NT2/D1 (cell line): Measurements from ENCODE around the gene WWP2.
"Not testable (repeated sequence)": the region's sequence is repeated elsewhere in the genome, so short reads cannot be mapped to it uniquely, and the experiment has no call there.

Source experiments
- DNase-seq: peaks from one replicate; pipeline ENCODE4 v3.0.0-alpha.2; 2011; ENCODE audit warnings: low read depth, low spot score
- H3K27me3 ChIP-seq: 2 replicates; pipeline ENCODE4 v1.6.0; 2011; ENCODE audit warnings: mild to moderate bottlenecking; ENCODE audit not compliant: insufficient read length, insufficient read depth
- H3K36me3 ChIP-seq: 2 replicates; pipeline ENCODE4 v1.6.1; 2011; ENCODE audit warnings: mild to moderate bottlenecking, low read length, mixed read lengths; ENCODE audit not compliant: insufficient read depth, insufficient read length
- H3K4me1 ChIP-seq: 2 replicates; pipeline ENCODE4 v1.5.1; 2011; ENCODE audit not compliant: insufficient read depth, insufficient read length
- H3K4me3 ChIP-seq: 2 replicates; pipeline ENCODE4 v1.5.1; 2011; ENCODE audit warnings: low read depth; ENCODE audit not compliant: insufficient read length
- H3K9ac ChIP-seq: 2 replicates; pipeline ENCODE4 v1.6.0; 2011; ENCODE audit warnings: low read depth; ENCODE audit not compliant: insufficient read length
- H3K9me3 ChIP-seq: 2 replicates; pipeline ENCODE4 v1.5.1; 2011; ENCODE audit warnings: mild to moderate bottlenecking, low read length; ENCODE audit not compliant: insufficient read depth
- SUZ12 ChIP-seq: IDR thresholded peaks from 2 replicates; pipeline ENCODE4 v1.6.1; 2011; ENCODE audit not compliant: insufficient read length, insufficient read depth; ENCODE audit errors: extremely low read depth
- YY1 ChIP-seq: IDR thresholded peaks from 2 replicates; pipeline ENCODE4 v1.6.1; 2011; ENCODE audit not compliant: insufficient read length, insufficient read depth
- ZNF274 ChIP-seq: IDR thresholded peaks from 2 replicates; pipeline ENCODE4 v1.6.1; 2011; ENCODE audit warnings: mild to moderate bottlenecking, low read depth, low read length

Gene WWP2

GRCh38 chr16:69748694-69749345 lies 13.3 kb upstream of the WWP2 start:
- DNase-seq, result no peak
- Histone ChIP-seq H3K4me1 (no peaks in the 10 kb centered on the region), H3K36me3 (peaks cover 93% of the 10 kb centered on the region), H3K9me3 (no peaks in the 10 kb centered on the region), H3K9ac (no peak overlapping the region), H3K4me3 (no peak overlapping the region), H3K27me3 (no peaks in the 10 kb centered on the region)
- TF ChIP-seq YY1 (no peak), SUZ12 (no peak), ZNF274 (no peak)

GRCh38 chr16:69754143-69754468 lies 8.0 kb upstream of the WWP2 start:
- peaks cover 47% of the 10 kb centered on the region for H3K36me3 ChIP-seq
- no peaks in the 10 kb centered on the region for H3K9me3 ChIP-seq
- H3K27me3 ChIP-seq, result no peaks in the 10 kb centered on the region
- DNase-seq, result no peak
- peak overlapping the region; percentile 98 for H3K4me3 ChIP-seq
- H3K4me1 ChIP-seq, result no peaks in the 10 kb centered on the region
- TF ChIP-seq SUZ12 (no peak), YY1 (no peak), ZNF274 (no peak)
- H3K9ac ChIP-seq, result peak overlapping the region; percentile 100

GRCh38 chr16:69754469-69755310 lies 7.4 kb upstream of the WWP2 start, which contains the start of gene NOB1:
NOB1 (minus strand) TSS chr16:69754926; CDS start chr16:69754910, 16 bp downstream.
- no peaks in the 10 kb centered on the region for H3K27me3 ChIP-seq

GRCh38 chr16:69756705-69757104 lies 5.4 kb upstream of the WWP2 start:
- Histone ChIP-seq H3K9me3 (no peaks in the 10 kb centered on the region), H3K27me3 (no peaks in the 10 kb centered on the region), H3K4me1 (no peaks in the 10 kb centered on the region), H3K9ac (no peak overlapping the region), H3K4me3 (no peak overlapping the region), H3K36me3 (peaks cover 21% of the 10 kb centered on the region)
- TF ChIP-seq ZNF274 (no peak), YY1 (no peak), SUZ12 (no peak)
- DNase-seq, result no peak

More at GRCh38 chr16:69754469-69755310, 7.4 kb upstream of the WWP2 start, which contains the start of gene NOB1:
- peak within 1 kb of the TSS; percentile 100 for H3K9ac ChIP-seq
- peak; percentile 85 for TF ChIP-seq YY1
- no peak for TF ChIP-seq ZNF274
- H3K36me3 ChIP-seq, result peaks cover 41% of the 10 kb centered on the region
- H3K4me1 ChIP-seq, result no peaks in the 10 kb centered on the region
- H3K9me3 ChIP-seq, result no peaks in the 10 kb centered on the region
- peak within 1 kb of the TSS; percentile 98 for H3K4me3 ChIP-seq
- peak; percentile 98 for DNase-seq

GRCh38 chr16:69757375-69757774 lies 4.8 kb upstream of the WWP2 start:
- not testable (repeated sequence) for DNase-seq, H3K4me3 ChIP-seq, H3K4me1 ChIP-seq, H3K27me3 ChIP-seq, H3K9me3 ChIP-seq, H3K9ac ChIP-seq
- H3K36me3 ChIP-seq, result peaks cover 15% of the 10 kb centered on the region

GRCh38 chr16:69762814-69763598 lies 874 bp downstream of the WWP2 start:
- no peak for DNase-seq
- peak overlapping the region; percentile 94 for H3K9ac ChIP-seq
- H3K4me1 ChIP-seq, result no peaks in the 10 kb centered on the region
- peaks cover 5% of the 10 kb centered on the region for H3K36me3 ChIP-seq
- peak overlapping the region; percentile 96 for H3K4me3 ChIP-seq
- H3K9me3 ChIP-seq, result no peaks in the 10 kb centered on the region
- H3K27me3 ChIP-seq, result no peaks in the 10 kb centered on the region
- no peak for TF ChIP-seq SUZ12
- no peak for TF ChIP-seq YY1
- TF ChIP-seq ZNF274, result no peak

- Histone ChIP-seq H3K4me3 (no peak overlapping the region), H3K27me3 (no peaks in the 10 kb centered on the region), H3K4me1 (no peaks in the 10 kb centered on the region), H3K9me3 (no peaks in the 10 kb centered on the region), H3K9ac (no peak overlapping the region), H3K36me3 (peaks cover 5% of the 10 kb centered on the region)
- TF ChIP-seq SUZ12, result no peak
- TF ChIP-seq YY1, result no peak
- no peak for TF ChIP-seq ZNF274
- no peak for DNase-seq
Measured at GRCh38 chr16:69763599-69763942, 1.4 kb downstream of the WWP2 start.
